ENCODE results near the gene SEC24B.

- no peak for TF ChIP-seq POLR2A (IDR thresholded peaks at IDR 0.05)
- TF ChIP-seq, protein P1, sequence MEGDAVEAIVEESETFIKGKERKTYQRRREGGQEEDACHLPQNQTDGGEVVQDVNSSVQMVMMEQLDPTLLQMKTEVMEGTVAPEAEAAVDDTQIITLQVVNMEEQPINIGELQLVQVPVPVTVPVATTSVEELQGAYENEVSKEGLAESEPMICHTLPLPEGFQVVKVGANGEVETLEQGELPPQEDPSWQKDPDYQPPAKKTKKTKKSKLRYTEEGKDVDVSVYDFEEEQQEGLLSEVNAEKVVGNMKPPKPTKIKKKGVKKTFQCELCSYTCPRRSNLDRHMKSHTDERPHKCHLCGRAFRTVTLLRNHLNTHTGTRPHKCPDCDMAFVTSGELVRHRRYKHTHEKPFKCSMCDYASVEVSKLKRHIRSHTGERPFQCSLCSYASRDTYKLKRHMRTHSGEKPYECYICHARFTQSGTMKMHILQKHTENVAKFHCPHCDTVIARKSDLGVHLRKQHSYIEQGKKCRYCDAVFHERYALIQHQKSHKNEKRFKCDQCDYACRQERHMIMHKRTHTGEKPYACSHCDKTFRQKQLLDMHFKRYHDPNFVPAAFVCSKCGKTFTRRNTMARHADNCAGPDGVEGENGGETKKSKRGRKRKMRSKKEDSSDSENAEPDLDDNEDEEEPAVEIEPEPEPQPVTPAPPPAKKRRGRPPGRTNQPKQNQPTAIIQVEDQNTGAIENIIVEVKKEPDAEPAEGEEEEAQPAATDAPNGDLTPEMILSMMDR (IDR thresholded peaks at IDR 0.05), result no peak
These were observed 137.9 kb downstream of the SEC24B start for GRCh38 chr4:109571494-109571893.

All from adrenal gland (tissue), 5 donors.